HepG2 (cell line): Measurements from ENCODE around the gene CERT1.

Experiments used
- ATF7 ChIP-seq, 2 experiments: fragments of 450-650 bp in 1 of 2; sonication (generic) in 1 of 2; formaldehyde crosslinking in 1 of 2; IDR thresholded peaks; 2 replicates each; pipeline versions ENCODE4 v1.4.0 to v1.6.1; 2016 to 2020; ENCODE audit warnings: antibody characterized with exemption in 1 of 2, mild to moderate bottlenecking in 1 of 2, missing genetic modification reagents in 1 of 2
- SRY ChIP-seq: sonication (generic); formaldehyde crosslinking; IDR thresholded peaks from 2 replicates; pipeline ENCODE4 v1.8.0; 2022; ENCODE audit warnings: mild to moderate bottlenecking, missing genetic modification reagents

DNA sequence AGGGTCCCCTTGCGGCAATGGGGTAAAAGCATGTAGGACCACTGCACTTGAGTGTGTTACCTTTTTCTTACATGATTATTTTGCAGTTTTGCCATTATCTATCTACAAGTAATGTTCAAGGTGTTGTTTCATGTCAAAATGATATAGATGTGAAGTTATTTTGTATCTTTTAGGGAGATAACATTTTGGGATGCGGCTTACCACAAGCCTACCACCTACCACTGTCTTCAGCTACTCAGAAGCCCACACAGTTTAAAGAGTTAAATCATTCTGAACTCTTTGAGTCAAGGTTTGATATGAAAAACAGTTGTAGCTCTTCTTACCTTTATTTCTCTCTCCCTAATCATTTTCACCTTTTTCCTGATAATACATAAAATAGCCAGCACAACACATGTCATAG, 19.8 kb downstream of the CERT1 start:
- TF ChIP-seq SRY: no peak
- no peak for TF ChIP-seq ATF7 (IDR thresholded peaks at IDR 0.05)
- no peak for TF ChIP-seq ATF7 (CRISPR knock-in tag; IDR thresholded peaks at IDR 0.05)
